ENCODE data around the gene GLIS1. TPM values are rescaled to one million over a fixed set of nuclear protein-coding genes. Genes with fewer than 3 reads are reported as not detected.

GLIS1 gene
- total RNA-seq, 1 experiment from 2014 or later: 0.39 TPM

DNA sequence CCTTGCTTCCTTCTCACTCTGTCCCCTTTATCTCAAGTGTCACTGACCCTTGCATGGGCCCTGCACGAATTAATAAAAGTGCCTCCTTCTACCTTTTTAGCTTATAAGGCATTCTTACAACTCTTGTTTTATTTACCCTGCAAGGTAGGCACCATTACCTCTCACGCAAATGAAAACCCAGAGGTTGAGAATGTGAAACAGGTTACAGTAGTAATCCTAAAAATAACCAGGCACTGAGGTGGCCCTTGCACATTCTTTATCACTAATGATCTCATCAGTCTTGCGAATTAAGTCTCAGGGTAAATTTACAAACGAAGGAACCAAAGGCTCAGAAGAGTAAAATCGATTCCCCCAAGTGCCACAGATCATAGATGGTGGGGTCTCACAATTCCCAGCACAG, 3.7 kb downstream of the GLIS1 start:
- BruUV-seq (replicated peaks): no TSS peak
- Histone ChIP-seq H3K9ac (ENCODE audit: low read length) (no peak overlapping the region), H3K79me2 (ENCODE audit: insufficient read depth, low read length) (no peaks in the 10 kb centered on the region)

DNA sequence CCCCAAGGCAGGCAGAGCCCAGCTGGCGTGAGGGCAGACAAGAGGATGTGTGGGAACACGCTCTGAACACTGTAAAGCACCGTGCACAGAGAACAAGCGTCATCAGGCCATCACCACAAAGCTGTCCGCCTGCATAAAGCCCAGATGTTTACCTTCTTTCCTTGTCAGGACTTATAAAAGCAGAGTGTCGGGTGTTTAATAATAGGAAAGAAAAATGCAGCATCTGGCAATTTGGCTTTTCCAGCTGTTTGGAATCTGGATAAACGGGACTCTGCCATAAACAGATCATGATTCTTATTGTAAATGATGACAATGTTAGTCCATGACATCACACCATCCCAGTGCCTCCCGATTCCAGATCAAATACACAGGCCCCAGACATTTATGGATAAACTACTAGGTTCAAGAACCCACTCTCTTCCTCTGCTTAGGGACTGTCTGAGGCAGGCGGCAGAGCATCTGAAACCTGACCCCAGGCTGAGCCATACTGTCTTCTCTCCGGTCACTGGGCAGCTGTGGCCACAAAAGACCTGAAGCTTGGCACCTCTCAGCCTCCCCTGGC, 4.2 kb downstream of the GLIS1 start:
- H3K4me1 ChIP-seq (ENCODE audit: control insufficient read depth in 1 of 2, insufficient read depth in 2 of 2, low read length in 2 of 2): peaks cover 0 to 9% of the 10 kb centered on the region in 2 experiments; a peak in 3 of 4 replicates
- ChIA-PET CTCF (no interaction called here), RAD21 (ENCODE audit: low non-redundant PET in 1 of 2, low total read pairs in 2 of 2, uncharacterized antibody in 2 of 2, unreplicated experiment in 2 of 2) (no interaction called here), POLR2A (no interaction called here)
- no peaks in the 10 kb centered on the region for H3K79me2 ChIP-seq (ENCODE audit: insufficient read depth, low read length)
- no peak overlapping the region for H3K27ac ChIP-seq (ENCODE audit: low read depth, low read length)
- no peaks in the 10 kb centered on the region for H3K36me3 ChIP-seq (ENCODE audit: control insufficient read depth in 1 of 2, insufficient read depth in 2 of 2, low read length in 2 of 2)
- H4K20me1 ChIP-seq (ENCODE audit: insufficient read depth): no peaks in the 10 kb centered on the region
- H3K4me2 ChIP-seq (ENCODE audit: low read length): no peak overlapping the region
- no peak overlapping the region for H3K4me3 ChIP-seq (replicated peaks in 1 of 2; ENCODE audit: low read depth in 1 of 2, low read length in 2 of 2)
- H3K9ac ChIP-seq (ENCODE audit: low read length): no peak overlapping the region
- ATAC-seq (no peak), DNase-seq (ENCODE audit: low read depth, low spot score) (no peak)
- no peak overlapping the region for H2AFZ ChIP-seq (ENCODE audit: low read depth, low read length, poor library complexity, severe bottlenecking)
- intact Hi-C loops (cut with micrococcal nuclease): no loop called here
- BruUV-seq (replicated peaks): no TSS peak
- no peak for TF ChIP-seq SRF (IDR thresholded peaks at IDR 0.05; ENCODE audit: low read depth)
- TF ChIP-seq EGR1 (IDR thresholded peaks at IDR 0.05; ENCODE audit: low read depth): no peak
- TF ChIP-seq ZNF274 (IDR thresholded peaks at IDR 0.05; ENCODE audit: low read depth, low read length): no peak
- no peaks in the 10 kb centered on the region for H3K9me2 ChIP-seq (ENCODE audit: insufficient read depth)
- H3K27me3 ChIP-seq (ENCODE audit: insufficient read depth, low read length): no peaks in the 10 kb centered on the region; the same call in 1 of the 2 replicates
- H3K9me3 ChIP-seq (ENCODE audit: control insufficient read depth in 1 of 2, insufficient read depth in 1 of 2, low read depth in 1 of 2, low read length in 2 of 2): no peaks in the 10 kb centered on the region

More for the DNA sequence above, 3.7 kb downstream of the GLIS1 start:
- no peaks in the 10 kb centered on the region; the same call in 1 of the 2 replicates for H3K27me3 ChIP-seq (ENCODE audit: insufficient read depth, low read length)
- no peak overlapping the region for H3K4me3 ChIP-seq (replicated peaks in 1 of 2; ENCODE audit: low read depth in 1 of 2, low read length in 2 of 2)
- H3K9me2 ChIP-seq (ENCODE audit: insufficient read depth): no peaks in the 10 kb centered on the region
- no peaks in the 10 kb centered on the region for H4K20me1 ChIP-seq (ENCODE audit: insufficient read depth)
- no peaks in the 10 kb centered on the region for H3K9me3 ChIP-seq (ENCODE audit: control insufficient read depth in 1 of 2, insufficient read depth in 1 of 2, low read depth in 1 of 2, low read length in 2 of 2)
- H3K36me3 ChIP-seq (ENCODE audit: control insufficient read depth in 1 of 2, insufficient read depth in 2 of 2, low read length in 2 of 2): no peaks in the 10 kb centered on the region
- ChIA-PET POLR2A (no interaction called here), CTCF (no interaction called here), RAD21 (ENCODE audit: low non-redundant PET in 1 of 2, low total read pairs in 2 of 2, uncharacterized antibody in 2 of 2, unreplicated experiment in 2 of 2) (no interaction called here)
- no peak overlapping the region for H3K4me2 ChIP-seq (ENCODE audit: low read length)
- ATAC-seq (no peak), DNase-seq (ENCODE audit: low read depth, low spot score) (no peak)
- peaks cover 0 to 12% of the 10 kb centered on the region in 2 experiments; a peak in 3 of 4 replicates for H3K4me1 ChIP-seq (ENCODE audit: control insufficient read depth in 1 of 2, insufficient read depth in 2 of 2, low read length in 2 of 2)
- TF ChIP-seq RAD21 (IDR thresholded peaks at IDR 0.05; ENCODE audit: low read depth): no peak
- TF ChIP-seq JUND (IDR thresholded peaks at IDR 0.05): no peak
- no peak for TF ChIP-seq TCF7L2 (IDR thresholded peaks at IDR 0.05; ENCODE audit: borderline replicate concordance, extremely low read depth, insufficient read depth, insufficient read length)
- intact Hi-C loops (cut with micrococcal nuclease): no loop called here
- no peak overlapping the region for H2AFZ ChIP-seq (ENCODE audit: low read depth, low read length, poor library complexity, severe bottlenecking)
- H3K27ac ChIP-seq (ENCODE audit: low read depth, low read length): no peak overlapping the region
